GM20000 (cell line): ENCODE measurements around the gene ADGRD2.
A peak's percentile ranks its signal among the peaks of the same experiment; 100 is the strongest.

Experiments used
- DNase-seq: peaks from one replicate; pipeline ENCODE4 v3.0.0; 2012; ENCODE audit warnings: low spot score
- CTCF ChIP-seq: IDR thresholded peaks from 2 replicates; pipeline ENCODE4 v1.5.1; 2012; ENCODE audit warnings: mild to moderate bottlenecking, control low read depth; ENCODE audit errors: extremely low read depth, missing control alignments

ADGRD2 gene

GRCh38 chr9:124477211-124477647 is 27.0 kb downstream of the ADGRD2 start:
- TF ChIP-seq CTCF: no peak
- DNase-seq: no peak

- no peak for TF ChIP-seq CTCF
- DNase-seq: no peak
These were observed 27.5 kb downstream of the ADGRD2 start for GRCh38 chr9:124477648-124478285.

GRCh38 chr9:124478354-124478753 is 28.1 kb downstream of the ADGRD2 start:
- DNase-seq: no peak
- no peak for TF ChIP-seq CTCF

GRCh38 chr9:124479371-124479770 is 29.1 kb downstream of the ADGRD2 start:
- no peak for DNase-seq
- TF ChIP-seq CTCF: no peak

GRCh38 chr9:124479947-124480620 is 29.8 kb downstream of the ADGRD2 start:
- DNase-seq: no peak
- no peak for TF ChIP-seq CTCF

GRCh38 chr9:124480621-124480981 is 30.4 kb downstream of the ADGRD2 start:
- DNase-seq: peak; percentile 83
- peak; percentile 45 for TF ChIP-seq CTCF

- no peak for TF ChIP-seq CTCF
- DNase-seq: no peak
These were observed 30.9 kb downstream of the ADGRD2 start for GRCh38 chr9:124481115-124481514.
